CD14-positive monocyte (primary cell): ENCODE results near the gene ME3. TPM values are rescaled to one million over a fixed set of nuclear protein-coding genes. Genes with fewer than 3 reads are reported as not detected.

ENCODE experiments used
- DNase-seq, 3 donors: peaks; one replicate each; pipeline ENCODE4 v3.0.0-alpha.2; 2011 to 2022
- H2AFZ ChIP-seq: 2 replicates; pipeline ENCODE4 v1.6.0; 2012; ENCODE audit warnings: mild to moderate bottlenecking, low read depth, low read length, inconsistent platforms; ENCODE audit not compliant: insufficient read depth, poor library complexity, severe bottlenecking
- H3K27ac ChIP-seq, 2 donors: 1 replicate in 1 of 2; 2 replicates in 1 of 2; pipeline ENCODE4 v1.5.1; 2012 to 2013; ENCODE audit warnings: low read length in 2 of 2, control low read depth in 1 of 2, inconsistent platforms in 1 of 2, low read depth in 1 of 2, mild to moderate bottlenecking in 1 of 2
- H3K27me3 ChIP-seq, 2 donors: one replicate each; pipeline versions ENCODE4 v1.6.0 to v1.6.1; 2011 to 2013; ENCODE audit warnings: low read length in 2 of 2; ENCODE audit not compliant: control insufficient read depth in 2 of 2, insufficient read depth in 2 of 2
- H3K36me3 ChIP-seq, 2 donors: replicated peaks in 1 of 2; 1 replicate in 1 of 2; 2 replicates in 1 of 2; pipeline versions ENCODE4 v1.5.1 to v1.6.1; 2012 to 2013; ENCODE audit warnings: low read length in 2 of 2, control low read depth in 1 of 2, inconsistent platforms in 1 of 2, mild to moderate bottlenecking in 1 of 2; ENCODE audit not compliant: insufficient read depth in 2 of 2, control insufficient read depth in 1 of 2
- H3K4me1 ChIP-seq, 2 donors: 1 replicate in 1 of 2; 2 replicates in 1 of 2; pipeline versions ENCODE4 v1.5.1 to v1.6.1; 2012 to 2013; ENCODE audit warnings: low read length in 2 of 2, control low read depth in 1 of 2, inconsistent platforms in 1 of 2, mild to moderate bottlenecking in 1 of 2, moderate library complexity in 1 of 2; ENCODE audit not compliant: insufficient read depth in 2 of 2, control insufficient read depth in 1 of 2
- H3K4me2 ChIP-seq: replicated peaks from 2 replicates; pipeline ENCODE3; 2012; ENCODE audit warnings: low read length, moderate library complexity, mild to moderate bottlenecking; ENCODE audit not compliant: poor library complexity, severe bottlenecking; ENCODE audit errors: extremely low read depth
- H3K4me3 ChIP-seq, 3 experiments: fragments of 200-600 bp in 1 of 3; sonication (generic) in 1 of 3; replicated peaks in 1 of 3; 1 replicate in 2 of 3; 2 replicates in 1 of 3; pipeline ENCODE4 v1.5.1; 2011 to 2013; ENCODE audit warnings: low read length in 3 of 3, mild to moderate bottlenecking in 3 of 3, control low read depth in 2 of 3, low read depth in 2 of 3, inconsistent platforms in 1 of 3, moderate library complexity in 1 of 3
- H3K79me2 ChIP-seq: 2 replicates; pipeline ENCODE4 v1.6.0; 2012; ENCODE audit warnings: mild to moderate bottlenecking, control low read depth, inconsistent platforms, low read length, moderate library complexity; ENCODE audit not compliant: insufficient read depth
- H3K9ac ChIP-seq: 2 replicates; pipeline ENCODE4 v1.6.0; 2017; ENCODE audit warnings: low read length, mild to moderate bottlenecking; ENCODE audit not compliant: insufficient read depth, poor library complexity, severe bottlenecking
- H3K9me3 ChIP-seq, 2 donors: replicated peaks in 1 of 2; 1 replicate in 1 of 2; 2 replicates in 1 of 2; pipeline versions ENCODE4 v1.5.1 to v1.6.1; 2012 to 2013; ENCODE audit warnings: low read length in 2 of 2, control low read depth in 1 of 2; ENCODE audit not compliant: control insufficient read depth in 1 of 2, insufficient read depth in 1 of 2
- H4K20me1 ChIP-seq: 2 replicates; pipeline ENCODE4 v1.6.0; 2012; ENCODE audit warnings: mild to moderate bottlenecking, low read length, control low read depth, moderate library complexity; ENCODE audit not compliant: insufficient read depth
- H3K27ac Mint-ChIP-seq, 7 donors: one replicate each; pipeline ENCODE4 v1.8.0; 2020; ENCODE audit warnings: mild to moderate bottlenecking in 7 of 7, mixed read lengths in 7 of 7, moderate library complexity in 6 of 7, inconsistent platforms in 2 of 7
- H3K27me3 Mint-ChIP-seq, 3 donors: one replicate each; pipeline ENCODE4 v1.8.0; 2021 to 2022; ENCODE audit warnings: low read depth in 3 of 3, mild to moderate bottlenecking in 3 of 3, mixed read lengths in 3 of 3, moderate library complexity in 3 of 3, inconsistent platforms in 1 of 3
- H3K36me3 Mint-ChIP-seq, 2 donors: one replicate each; pipeline ENCODE4 v1.8.0; 2020; ENCODE audit warnings: mixed read lengths in 2 of 2, inconsistent platforms in 1 of 2, mild to moderate bottlenecking in 1 of 2
- H3K4me1 Mint-ChIP-seq: one replicate; pipeline ENCODE4 v1.8.0; 2020; ENCODE audit warnings: mild to moderate bottlenecking, mixed read lengths
- H3K4me3 Mint-ChIP-seq, 2 donors: one replicate each; pipeline ENCODE4 v1.8.0; 2020; ENCODE audit warnings: mild to moderate bottlenecking in 2 of 2, mixed read lengths in 2 of 2, moderate library complexity in 1 of 2
- H3K9me3 Mint-ChIP-seq, 7 donors: one replicate each; pipeline ENCODE4 v1.8.0; 2020 to 2022; ENCODE audit warnings: mixed read lengths in 7 of 7, mild to moderate bottlenecking in 6 of 7, moderate library complexity in 6 of 7, inconsistent platforms in 2 of 7
- CTCF ChIP-seq: fragments of 200-600 bp; IDR thresholded peaks from one replicate; pipeline ENCODE4 v1.8.0; 2022; ENCODE audit warnings: antibody characterized with exemption, mild to moderate bottlenecking
- WGBS: methylation state at CpG from one replicate; pipeline ENCODE4 v1.1.5; 2013; ENCODE audit warnings: missing lambda C conversion rate; ENCODE audit not compliant: insufficient coverage; 5-methylcytosine and 5-hydroxymethylcytosine counted together
- intact Hi-C, 2 donors: fragments of 100-400 bp; cut with micrococcal nuclease; formaldehyde crosslinking; loops; one replicate each; pipeline versions ENCODE4 v1.15.0 to v1.15.1; 2023
- polyA plus RNA-seq, 3 donors: library from polyadenylated mRNA; depleted of rRNA in 1 of 3; unstranded in 2 of 3; stranded (reverse) in 1 of 3; fragments of 300-500 nt in 2 of 3; fragments of >200 nt in 1 of 3; fragmentation: Illumina TruSeq in 2 of 3; gene quantifications; 1 replicate in 2 of 3; 2 replicates in 1 of 3; pipeline ENCODE4 v1.2.3, GENCODE V29; 2012 to 2021

The ME3 gene
- polyA plus RNA-seq, 3 donors: 0.31 to 3.0 (median 0.42) TPM

- no peak overlapping the region for H3K27ac ChIP-seq
- no peaks in the 10 kb centered on the region for H4K20me1 ChIP-seq
- TF ChIP-seq CTCF: no peak
- Mint-ChIP-seq H3K36me3 (no peaks in the 10 kb centered on the region), H3K4me3 (no peak overlapping the region), H3K27ac (no peak overlapping the region), H3K4me1 (peaks cover 10% of the 10 kb centered on the region), H3K27me3 (peaks cover 0 to 2% (median 2%) of the 10 kb centered on the region in 3 donors), H3K9me3 (peaks cover 0 to 3% (median 0%) of the 10 kb centered on the region in 7 donors)
- intact Hi-C loops: no loop called here
- H3K4me3 ChIP-seq: no peak overlapping the region
- no peaks in the 10 kb centered on the region for H3K27me3 ChIP-seq
- WGBS: no CpG with 5 or more reads among the region's 2 CpGs
- no peaks in the 10 kb centered on the region for H3K36me3 ChIP-seq
- peaks cover 0 to 3% of the 10 kb centered on the region in 2 donors for H3K4me1 ChIP-seq
- no peak overlapping the region for H2AFZ ChIP-seq
- no peaks in the 10 kb centered on the region for H3K9me3 ChIP-seq
- no peak for DNase-seq
- H3K9ac ChIP-seq: no peak overlapping the region
- H3K4me2 ChIP-seq: no peak overlapping the region
- H3K79me2 ChIP-seq: no peaks in the 10 kb centered on the region
Measured at GRCh38 chr11:86414032-86414431, 258.4 kb downstream of the ME3 start.

GRCh38 chr11:86408845-86409244 lies 263.6 kb downstream of the ME3 start:
- TF ChIP-seq CTCF: no peak

More at GRCh38 chr11:86408845-86409244, 263.6 kb downstream of the ME3 start:
- H3K4me2 ChIP-seq: no peak overlapping the region
- no peaks in the 10 kb centered on the region for H3K79me2 ChIP-seq
- H3K4me3 ChIP-seq: no peak overlapping the region
- Mint-ChIP-seq H3K36me3 (no peaks in the 10 kb centered on the region), H3K9me3 (peaks cover 0 to 4% (median 2%) of the 10 kb centered on the region in 7 donors), H3K27ac (no peak overlapping the region), H3K4me1 (no peaks in the 10 kb centered on the region), H3K27me3 (peaks cover 0 to 2% (median 0%) of the 10 kb centered on the region in 3 donors), H3K4me3 (no peak overlapping the region)
- H4K20me1 ChIP-seq: no peaks in the 10 kb centered on the region
- intact Hi-C loops: no loop called here
- H3K4me1 ChIP-seq: no peaks in the 10 kb centered on the region
- no peaks in the 10 kb centered on the region for H3K9me3 ChIP-seq
- no peak overlapping the region for H2AFZ ChIP-seq
- no peak overlapping the region for H3K9ac ChIP-seq
- no peak for DNase-seq
- H3K27ac ChIP-seq: no peak overlapping the region
- H3K36me3 ChIP-seq: no peaks in the 10 kb centered on the region
- no peaks in the 10 kb centered on the region for H3K27me3 ChIP-seq
